Measurements from ENCODE around the gene SYAP1.
"Not testable (repeated sequence)": the region's sequence is repeated elsewhere in the genome, so short reads cannot be mapped to it uniquely, and the experiment has no call there.

The SYAP1 gene

DNA sequence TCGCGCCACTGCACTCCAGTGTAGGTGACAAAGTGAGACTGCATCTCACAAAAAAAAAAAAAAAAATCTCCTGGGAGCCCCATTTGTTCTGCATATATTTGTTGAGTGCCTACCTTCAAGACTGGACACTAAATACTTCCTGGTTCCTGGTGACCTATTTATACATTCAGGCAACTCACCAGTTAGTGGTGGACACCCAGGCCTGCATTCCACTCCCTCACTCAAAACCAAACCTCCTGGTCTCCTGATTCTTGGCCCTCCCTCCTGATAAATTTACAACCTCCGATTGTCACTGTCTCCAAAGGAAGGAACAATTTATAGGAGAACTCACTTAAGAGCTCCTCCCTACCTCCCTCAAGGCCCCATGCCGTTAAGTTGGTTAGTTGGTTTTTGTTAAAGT, 3.1 kb downstream of the SYAP1 start:
- TF ChIP-seq CTCF (conservative IDR thresholded peaks at IDR 0.05; ENCODE audit: control insufficient read depth, insufficient read depth, low read depth, low read length): no peak
- H3K4me3 ChIP-seq (ENCODE audit: control insufficient read depth, low read depth, low read length): no peak overlapping the region
- peak; percentile 17 for DNase-seq (ENCODE audit: low read depth)

- no peak for DNase-seq (ENCODE audit: low read depth)
- H3K4me3 ChIP-seq (ENCODE audit: control insufficient read depth, low read depth, low read length): no peak overlapping the region
- no peak for TF ChIP-seq CTCF (conservative IDR thresholded peaks at IDR 0.05; ENCODE audit: control insufficient read depth, insufficient read depth, low read depth, low read length)
Observed at GRCh38 chrX:16725072-16725471, 5.7 kb downstream of the SYAP1 start.

GRCh38 chrX:16726347-16726988, 7.1 kb downstream of the SYAP1 start:
- not testable (repeated sequence) for H3K4me3 ChIP-seq (ENCODE audit: control insufficient read depth, low read depth, low read length); DNase-seq (ENCODE audit: low read depth)

DNA sequence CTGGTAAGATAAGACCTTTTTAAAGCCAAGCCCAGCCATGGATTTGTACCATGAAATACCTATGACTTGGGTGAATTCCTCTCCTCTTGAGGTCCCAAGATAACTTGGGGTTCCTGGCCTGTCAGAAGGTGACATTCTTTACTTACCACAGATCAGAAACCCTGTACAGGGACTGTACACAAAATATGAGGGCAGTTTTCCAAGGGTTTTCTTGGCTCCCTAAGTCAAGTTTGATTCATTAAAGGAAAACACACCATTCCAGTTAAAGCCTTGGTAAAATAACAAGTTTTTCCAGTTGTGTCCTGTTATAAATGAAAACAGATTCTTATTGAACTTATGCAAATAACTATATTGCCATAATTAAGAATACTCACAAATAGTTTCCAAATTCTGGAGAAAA, 8.2 kb downstream of the SYAP1 start:
- TF ChIP-seq CTCF (conservative IDR thresholded peaks at IDR 0.05; ENCODE audit: control insufficient read depth, insufficient read depth, low read depth, low read length): no peak
- no peak overlapping the region for H3K4me3 ChIP-seq (ENCODE audit: control insufficient read depth, low read depth, low read length)
- no peak for DNase-seq (ENCODE audit: low read depth)

GRCh38 chrX:16730450-16730849, 11.0 kb downstream of the SYAP1 start:
- H3K4me3 ChIP-seq (ENCODE audit: control insufficient read depth, low read depth, low read length): no peak overlapping the region
- no peak for DNase-seq (ENCODE audit: low read depth)
- no peak for TF ChIP-seq CTCF (conservative IDR thresholded peaks at IDR 0.05; ENCODE audit: control insufficient read depth, insufficient read depth, low read depth, low read length)

- no peak for DNase-seq (ENCODE audit: low read depth)
- H3K4me3 ChIP-seq (ENCODE audit: control insufficient read depth, low read depth, low read length): no peak overlapping the region
- TF ChIP-seq CTCF (conservative IDR thresholded peaks at IDR 0.05; ENCODE audit: control insufficient read depth, insufficient read depth, low read depth, low read length): no peak
Observed at GRCh38 chrX:16733013-16733412, 13.6 kb downstream of the SYAP1 start.

DNA sequence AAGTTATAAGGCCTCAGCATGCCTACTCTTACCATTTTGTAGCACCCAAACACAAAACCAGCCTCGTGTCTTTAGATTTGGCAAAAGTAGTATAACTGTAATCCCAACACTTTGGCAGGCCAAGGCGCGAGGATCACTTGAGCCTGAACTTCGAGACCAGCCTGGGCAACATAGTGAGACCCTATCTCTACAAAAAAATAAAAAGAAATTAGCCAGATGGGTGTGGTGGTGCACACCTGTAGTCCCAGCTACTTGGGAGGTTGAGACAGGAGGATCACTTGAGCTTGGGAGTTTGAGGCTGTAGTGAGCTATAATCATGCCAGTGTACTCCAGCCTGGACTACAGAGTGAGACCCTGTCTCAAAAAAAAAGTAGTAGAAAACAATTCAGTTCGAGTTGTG, 17.6 kb downstream of the SYAP1 start:
- DNase-seq (ENCODE audit: low read depth): no peak
- no peak for TF ChIP-seq CTCF (conservative IDR thresholded peaks at IDR 0.05; ENCODE audit: control insufficient read depth, insufficient read depth, low read depth, low read length)
- H3K4me3 ChIP-seq (ENCODE audit: control insufficient read depth, low read depth, low read length): no peak overlapping the region
